GM12875 (cell line): Measurements from ENCODE around the gene CALML3.

Experiments
- H3K4me3 ChIP-seq: one replicate; pipeline ENCODE4 v1.5.1; 2011; ENCODE audit warnings: low read depth, low read length, control low read depth
- TF ChIP-seq, protein P1 (sequence below): IDR thresholded peaks from 2 replicates; pipeline ENCODE4 v1.5.1; 2011; ENCODE audit warnings: low read depth, mild to moderate bottlenecking, control low read depth, inconsistent platforms, low read length, moderate library complexity, borderline replicate concordance; ENCODE audit not compliant: insufficient read depth

The CALML3 gene

DNA sequence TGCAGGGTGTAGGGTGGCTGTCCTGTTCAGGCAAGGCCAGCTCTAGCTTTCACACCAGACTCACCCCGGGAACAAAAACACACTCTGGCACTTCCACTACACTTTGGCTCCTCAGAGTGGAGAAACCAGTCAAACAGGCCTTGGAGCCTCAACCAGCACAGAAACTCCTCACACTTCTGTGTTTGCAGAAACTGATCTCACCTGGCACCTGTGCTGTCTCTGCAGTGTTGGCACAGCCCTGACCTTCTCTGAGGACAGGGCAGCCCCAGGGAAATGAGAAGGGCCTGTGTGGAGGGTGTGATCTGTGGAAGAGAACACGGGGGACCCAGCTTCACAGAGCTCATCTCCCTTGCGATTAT, 21.3 kb upstream of the CALML3 start:
- TF ChIP-seq, protein P1, sequence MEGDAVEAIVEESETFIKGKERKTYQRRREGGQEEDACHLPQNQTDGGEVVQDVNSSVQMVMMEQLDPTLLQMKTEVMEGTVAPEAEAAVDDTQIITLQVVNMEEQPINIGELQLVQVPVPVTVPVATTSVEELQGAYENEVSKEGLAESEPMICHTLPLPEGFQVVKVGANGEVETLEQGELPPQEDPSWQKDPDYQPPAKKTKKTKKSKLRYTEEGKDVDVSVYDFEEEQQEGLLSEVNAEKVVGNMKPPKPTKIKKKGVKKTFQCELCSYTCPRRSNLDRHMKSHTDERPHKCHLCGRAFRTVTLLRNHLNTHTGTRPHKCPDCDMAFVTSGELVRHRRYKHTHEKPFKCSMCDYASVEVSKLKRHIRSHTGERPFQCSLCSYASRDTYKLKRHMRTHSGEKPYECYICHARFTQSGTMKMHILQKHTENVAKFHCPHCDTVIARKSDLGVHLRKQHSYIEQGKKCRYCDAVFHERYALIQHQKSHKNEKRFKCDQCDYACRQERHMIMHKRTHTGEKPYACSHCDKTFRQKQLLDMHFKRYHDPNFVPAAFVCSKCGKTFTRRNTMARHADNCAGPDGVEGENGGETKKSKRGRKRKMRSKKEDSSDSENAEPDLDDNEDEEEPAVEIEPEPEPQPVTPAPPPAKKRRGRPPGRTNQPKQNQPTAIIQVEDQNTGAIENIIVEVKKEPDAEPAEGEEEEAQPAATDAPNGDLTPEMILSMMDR: no peak

DNA sequence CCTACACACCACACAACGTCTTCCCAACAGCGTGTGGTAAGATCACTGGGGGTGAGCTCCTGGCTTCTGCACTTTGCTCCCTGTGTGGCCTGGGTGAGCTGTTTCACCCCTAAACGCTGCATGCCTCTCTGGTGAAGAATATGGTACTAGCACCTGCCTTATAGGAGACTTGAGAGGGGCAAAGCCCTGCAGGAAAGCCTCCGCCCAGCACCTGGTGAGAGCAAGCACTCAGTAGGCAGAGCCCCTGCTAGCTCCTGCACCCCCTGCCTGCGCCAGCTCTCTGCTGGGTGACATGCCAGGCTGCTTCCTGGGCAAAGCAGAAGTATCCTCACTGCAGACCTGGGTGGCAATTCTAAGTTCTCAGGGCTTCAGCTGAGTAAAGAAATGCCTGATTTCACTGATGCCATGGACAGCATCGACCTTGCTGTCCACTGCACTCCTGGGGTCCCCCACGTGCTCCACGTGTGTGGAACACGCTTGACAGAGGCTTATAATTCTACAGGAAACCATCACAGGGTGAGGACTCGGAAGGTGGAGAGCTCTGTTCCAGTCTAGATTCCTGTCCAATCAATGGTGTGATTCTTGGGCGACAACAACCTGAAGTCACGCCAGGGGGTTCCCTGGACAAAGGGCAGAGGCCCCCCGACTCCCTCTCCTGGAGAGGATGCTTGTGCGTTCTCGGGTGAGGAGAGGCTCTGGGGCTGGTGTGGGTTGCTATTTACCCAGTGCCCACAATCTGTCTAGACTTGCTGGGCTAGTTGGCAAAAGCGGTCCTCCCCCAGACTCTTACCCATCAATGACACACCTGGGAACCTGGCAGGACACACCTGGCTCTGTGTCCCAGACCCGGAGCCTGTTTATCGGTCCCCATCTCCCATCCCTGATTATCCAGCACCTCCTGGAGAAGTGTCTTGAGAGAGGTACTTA, 20.4 kb upstream of the CALML3 start:
- no peak overlapping the region for H3K4me3 ChIP-seq
- TF ChIP-seq, protein P1: no peak

More for the DNA sequence above, 21.3 kb upstream of the CALML3 start:
- H3K4me3 ChIP-seq: no peak overlapping the region

DNA sequence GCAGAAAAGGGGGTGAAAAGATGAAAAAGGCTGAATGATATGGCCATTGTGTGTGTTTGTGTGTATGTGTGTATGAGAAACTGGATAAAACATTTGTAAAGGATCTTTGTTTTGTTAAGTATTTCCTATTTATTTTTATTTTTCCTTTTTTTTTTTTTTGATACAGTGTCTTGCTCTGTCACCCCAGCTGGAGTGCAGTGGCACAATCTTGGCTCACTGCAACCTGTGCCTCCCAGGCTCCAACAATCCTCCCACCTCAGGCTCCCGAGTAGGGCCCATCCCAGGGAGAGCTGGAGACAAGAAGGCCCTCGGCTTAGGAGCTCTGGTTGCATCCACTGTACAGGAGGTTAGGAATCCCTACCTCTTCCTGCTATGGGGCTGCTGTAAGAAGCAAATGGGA, 18.5 kb upstream of the CALML3 start:
- TF ChIP-seq, protein P1: no peak
- H3K4me3 ChIP-seq: no peak overlapping the region

DNA sequence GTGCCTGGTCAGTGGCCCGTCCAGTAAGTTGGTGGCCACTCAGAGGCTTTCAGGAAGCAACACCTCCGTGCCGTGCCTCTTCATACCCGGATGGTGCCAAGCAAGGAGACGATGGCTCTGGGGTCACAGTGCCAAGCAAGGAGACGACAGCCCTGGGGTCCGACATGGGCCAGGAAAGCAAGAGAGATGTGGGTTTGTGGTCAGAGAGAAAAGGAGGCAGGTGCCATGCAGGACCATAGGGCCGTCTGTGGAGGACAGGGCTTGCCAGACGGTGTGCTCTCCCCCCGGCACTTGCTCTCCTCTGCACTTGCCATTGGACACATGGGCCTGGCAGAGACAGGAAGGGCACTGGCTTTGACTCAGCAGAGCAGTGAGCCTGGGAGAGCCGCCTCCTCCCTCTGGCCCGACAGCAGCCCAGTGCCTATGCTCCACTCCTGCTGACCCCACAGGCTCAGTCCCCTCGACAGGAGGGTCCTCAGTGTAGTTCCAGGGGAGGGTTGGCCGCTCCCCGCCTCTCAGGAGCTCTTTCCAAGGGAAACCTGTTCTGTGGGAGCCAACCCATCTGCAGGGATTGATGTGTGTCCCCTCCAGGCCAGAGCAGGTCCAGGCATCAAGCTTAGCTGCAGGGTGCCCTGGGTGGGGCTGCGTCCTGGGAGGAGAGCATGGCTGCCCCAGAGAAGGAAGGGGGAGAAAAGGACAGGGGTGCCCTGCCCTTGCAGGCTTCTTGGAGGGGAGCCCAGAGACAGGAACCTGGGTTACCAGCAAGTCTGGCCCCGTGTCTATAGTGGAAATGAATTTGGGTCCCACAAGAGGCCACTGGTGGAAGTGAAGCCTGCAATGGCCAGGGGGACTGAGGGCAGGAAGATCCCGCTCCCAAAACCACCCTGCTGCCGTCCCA, 17.8 kb upstream of the CALML3 start:
- no peak overlapping the region for H3K4me3 ChIP-seq
- TF ChIP-seq, protein P1: no peak

DNA sequence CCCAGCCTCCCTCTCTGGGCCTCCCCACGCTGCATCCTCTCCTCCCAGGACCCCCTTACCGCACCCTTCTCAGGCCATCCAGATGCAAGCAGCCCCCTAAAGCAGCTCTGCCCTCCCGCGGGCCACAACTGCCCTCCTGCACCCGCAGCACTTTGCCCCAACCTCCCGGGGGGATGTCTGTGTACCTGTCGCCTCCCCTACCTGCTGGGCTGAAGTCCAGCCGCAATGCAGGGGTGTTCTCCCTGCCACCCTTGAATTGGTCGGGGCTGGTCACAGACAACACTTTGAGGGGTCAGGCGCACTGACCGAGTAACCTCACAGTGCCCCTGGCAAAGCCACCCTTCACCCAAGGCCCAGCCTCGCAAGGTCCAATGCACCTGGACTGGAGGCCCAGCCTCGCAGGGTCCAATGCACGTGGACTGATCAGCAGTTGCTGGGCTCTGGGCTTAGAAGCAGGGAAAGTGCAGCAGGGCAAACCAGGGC, 17.1 kb upstream of the CALML3 start:
- TF ChIP-seq, protein P1: no peak
- H3K4me3 ChIP-seq: no peak overlapping the region

DNA sequence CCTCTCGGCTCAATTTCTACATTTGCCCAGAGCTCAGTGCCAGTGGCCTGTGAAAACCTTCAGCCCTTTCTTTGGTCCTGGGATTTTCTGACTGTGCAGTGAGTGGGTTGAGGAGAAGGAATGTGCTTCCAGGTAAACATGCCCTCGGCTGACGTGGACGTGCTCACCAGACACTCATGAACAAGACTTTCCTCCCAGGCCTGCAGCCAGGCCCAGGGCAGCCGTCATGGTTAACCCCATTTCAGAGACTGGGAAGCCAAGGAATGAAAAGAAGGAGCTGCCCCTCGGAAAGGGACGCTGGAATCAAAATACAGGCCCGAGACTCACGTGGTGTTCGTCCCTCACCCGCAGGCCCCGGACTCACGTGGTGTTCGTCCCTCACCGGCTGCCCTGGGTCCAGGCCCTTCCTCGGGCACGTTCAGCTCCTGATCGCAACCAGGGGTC, 16.6 kb upstream of the CALML3 start:
- H3K4me3 ChIP-seq: no peak overlapping the region
- TF ChIP-seq, protein P1: no peak
